Duodenal mucosa (tissue), 2 donors: ENCODE results near the gene MTERF1.

Source experiments
- H3K27ac ChIP-seq: one replicate; pipeline ENCODE4 v1.7.0; 2013; ENCODE audit warnings: low read depth, low read length
- H3K27me3 ChIP-seq, 2 donors: one replicate each; pipeline ENCODE4 v1.7.0; 2013; ENCODE audit warnings: low read length in 2 of 2, control low read depth in 1 of 2; ENCODE audit not compliant: insufficient read depth in 2 of 2, control insufficient read depth in 1 of 2
- H3K36me3 ChIP-seq, 2 donors: one replicate each; pipeline ENCODE4 v1.7.0; 2013; ENCODE audit warnings: low read length in 2 of 2, control low read depth in 1 of 2; ENCODE audit not compliant: insufficient read depth in 2 of 2, control insufficient read depth in 1 of 2
- H3K4me1 ChIP-seq, 2 donors: one replicate each; pipeline ENCODE4 v1.7.0; 2013; ENCODE audit warnings: low read length in 2 of 2, control low read depth in 1 of 2; ENCODE audit not compliant: insufficient read depth in 2 of 2, control insufficient read depth in 1 of 2
- H3K4me3 ChIP-seq, 2 donors: one replicate each; pipeline ENCODE4 v1.7.0; 2013; ENCODE audit warnings: low read length in 2 of 2, low read depth in 1 of 2
- H3K9ac ChIP-seq, 2 donors: one replicate each; pipeline ENCODE4 v1.7.0; 2013; ENCODE audit warnings: low read length in 2 of 2, low read depth in 1 of 2
- H3K9me3 ChIP-seq, 2 donors: one replicate each; pipeline ENCODE4 v1.7.0; 2013; ENCODE audit warnings: low read length in 2 of 2, control low read depth in 1 of 2; ENCODE audit not compliant: control insufficient read depth in 1 of 2

MTERF1 gene

DNA sequence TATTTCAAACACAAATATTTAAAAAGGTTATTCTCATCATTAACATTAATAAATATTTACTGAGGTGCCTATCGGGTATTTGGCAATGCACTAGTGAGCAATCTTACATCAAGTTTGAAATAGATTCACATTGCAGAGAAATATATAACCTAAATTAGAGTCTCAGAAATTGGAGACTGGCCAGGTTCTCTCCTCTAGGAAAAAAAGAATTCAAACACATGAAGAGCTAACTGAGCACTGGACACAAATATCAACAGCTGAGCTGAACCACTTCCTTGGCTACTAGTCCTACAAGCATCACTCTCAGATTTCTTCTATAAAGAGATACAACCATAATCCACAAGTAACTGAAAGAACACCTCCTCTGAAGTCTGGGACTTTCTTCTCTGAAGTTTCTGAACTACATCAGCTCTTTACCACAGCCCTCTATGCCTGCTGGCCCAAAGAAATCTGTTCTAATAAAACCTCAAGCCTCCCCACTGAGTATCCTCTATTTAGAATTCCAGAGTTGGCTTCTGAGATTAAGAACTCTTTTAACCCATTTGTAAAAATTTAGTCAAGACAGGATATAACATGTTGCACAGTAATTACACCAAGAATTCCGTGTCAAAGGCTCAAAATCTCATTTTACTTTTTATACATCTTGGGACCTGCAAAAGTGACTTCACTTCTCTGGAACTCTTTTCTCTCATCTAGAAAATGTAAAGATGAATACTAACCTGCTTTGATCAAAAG, 45.2 kb downstream of the MTERF1 start:
- no peaks in the 10 kb centered on the region for H3K27me3 ChIP-seq
- H3K4me3 ChIP-seq, result no peak overlapping the region
- H3K9ac ChIP-seq, result no peak overlapping the region
- no peaks in the 10 kb centered on the region for H3K4me1 ChIP-seq
- H3K27ac ChIP-seq, result no peak overlapping the region
- no peaks in the 10 kb centered on the region for H3K36me3 ChIP-seq
- no peaks in the 10 kb centered on the region for H3K9me3 ChIP-seq

- H3K4me3 ChIP-seq, result no peak overlapping the region
- no peak overlapping the region for H3K27ac ChIP-seq
- no peak overlapping the region for H3K9ac ChIP-seq
- H3K27me3 ChIP-seq, result no peaks in the 10 kb centered on the region
- H3K36me3 ChIP-seq, result no peaks in the 10 kb centered on the region
- H3K9me3 ChIP-seq, result no peaks in the 10 kb centered on the region
- no peaks in the 10 kb centered on the region for H3K4me1 ChIP-seq
Observed at GRCh38 chr7:91832493-91833045, 47.9 kb downstream of the MTERF1 start.

DNA sequence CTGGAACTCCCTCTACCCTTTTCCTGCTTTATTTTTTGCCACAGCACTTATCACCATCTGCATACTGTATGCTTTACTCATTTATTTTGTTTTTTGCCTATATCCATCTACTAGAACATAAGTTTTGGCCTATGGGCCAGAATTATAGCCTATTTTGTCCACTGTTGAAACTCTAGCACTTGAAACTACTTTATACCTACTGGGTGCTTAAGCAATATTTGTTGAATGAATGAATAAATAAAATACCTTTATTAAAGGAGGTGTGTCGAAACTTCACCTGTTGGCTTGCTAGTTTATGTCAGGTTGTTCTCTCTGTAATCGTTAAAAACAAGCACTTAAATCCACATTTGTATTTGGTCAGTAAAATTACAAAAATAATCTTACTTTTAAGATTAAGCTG, 53.3 kb downstream of the MTERF1 start:
- Histone ChIP-seq H3K9ac (no peak overlapping the region), H3K27ac (no peak overlapping the region), H3K36me3 (no peaks in the 10 kb centered on the region), H3K4me3 (no peak overlapping the region), H3K9me3 (no peaks in the 10 kb centered on the region), H3K27me3 (no peaks in the 10 kb centered on the region), H3K4me1 (no peaks in the 10 kb centered on the region)

DNA sequence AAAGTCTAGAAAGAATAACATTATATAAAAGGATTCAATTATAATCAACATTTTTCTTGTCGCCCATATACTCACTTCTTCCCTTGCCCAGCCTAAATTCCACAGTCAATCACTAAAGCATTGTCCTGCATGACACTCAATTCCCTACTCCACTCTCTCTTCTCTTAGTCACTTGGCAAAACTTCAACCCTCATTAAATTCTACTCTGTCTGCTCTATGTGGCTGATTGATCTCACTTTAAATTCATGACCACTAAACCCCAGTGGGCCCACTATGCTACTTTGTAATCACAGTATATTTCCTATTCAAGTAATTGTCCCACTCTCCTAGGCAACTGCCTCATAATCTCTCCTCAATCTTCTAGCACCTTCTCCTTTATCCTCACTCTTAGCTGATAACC, 54.1 kb downstream of the MTERF1 start:
- Histone ChIP-seq H3K36me3 (no peaks in the 10 kb centered on the region), H3K4me3 (no peak overlapping the region), H3K27me3 (no peaks in the 10 kb centered on the region), H3K27ac (no peak overlapping the region), H3K4me1 (no peaks in the 10 kb centered on the region), H3K9ac (no peak overlapping the region), H3K9me3 (no peaks in the 10 kb centered on the region)

GRCh38 chr7:91824201-91824600, 56.3 kb downstream of the MTERF1 start:
- Histone ChIP-seq H3K9ac (no peak overlapping the region), H3K36me3 (no peaks in the 10 kb centered on the region)

More at GRCh38 chr7:91824201-91824600, 56.3 kb downstream of the MTERF1 start:
- Histone ChIP-seq H3K27ac (no peak overlapping the region), H3K9me3 (no peaks in the 10 kb centered on the region), H3K4me3 (no peak overlapping the region), H3K27me3 (no peaks in the 10 kb centered on the region), H3K4me1 (no peaks in the 10 kb centered on the region)
